ENCODE measurements around the gene PPM1H.

PPM1H gene

DNA sequence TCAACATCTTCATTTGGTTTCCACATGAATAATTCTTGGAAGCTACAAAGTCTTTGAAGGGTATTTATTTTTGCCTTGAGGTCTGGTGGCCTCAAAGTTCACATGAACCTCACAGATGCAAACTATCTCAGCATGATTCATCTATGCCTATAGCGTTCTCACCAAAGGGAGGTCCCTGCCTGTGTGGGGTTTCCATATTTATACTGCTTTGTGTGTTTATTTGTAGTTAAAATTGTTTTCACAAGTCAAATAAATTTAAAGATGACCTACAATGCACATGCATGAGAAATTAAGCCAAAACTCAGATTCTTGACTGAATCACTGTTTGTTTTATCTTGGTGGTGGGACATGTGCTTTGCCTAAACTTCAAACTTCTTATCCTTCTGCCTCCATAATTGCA lies 176.7 kb downstream of the PPM1H start:
- H3K36me3 Mint-ChIP-seq (ENCODE audit: low read depth): no peaks in the 10 kb centered on the region
- no peak overlapping the region for H3K27ac Mint-ChIP-seq
- H3K9me3 Mint-ChIP-seq: no peaks in the 10 kb centered on the region
- H3K4me1 Mint-ChIP-seq (ENCODE audit: low read depth): peaks cover 5% of the 10 kb centered on the region
- intact Hi-C loops (cut with micrococcal nuclease): no loop called here
- no peaks in the 10 kb centered on the region for H3K27me3 Mint-ChIP-seq
- H3K4me3 Mint-ChIP-seq: no peak overlapping the region

GRCh38 chr12:62757048-62757447 lies 177.9 kb downstream of the PPM1H start:
- no peaks in the 10 kb centered on the region for H3K9me3 Mint-ChIP-seq

GRCh38 chr12:62754706-62755105 lies 180.2 kb downstream of the PPM1H start:
- no peaks in the 10 kb centered on the region for H3K36me3 Mint-ChIP-seq (ENCODE audit: low read depth)
- H3K4me1 Mint-ChIP-seq (ENCODE audit: low read depth): peaks cover 5% of the 10 kb centered on the region
- no peaks in the 10 kb centered on the region for H3K9me3 Mint-ChIP-seq
- no peaks in the 10 kb centered on the region for H3K27me3 Mint-ChIP-seq
- no peak overlapping the region for H3K27ac Mint-ChIP-seq
- no peak overlapping the region for H3K4me3 Mint-ChIP-seq
- intact Hi-C loops (cut with micrococcal nuclease): no loop called here

More at GRCh38 chr12:62757048-62757447, 177.9 kb downstream of the PPM1H start:
- H3K4me3 Mint-ChIP-seq: no peak overlapping the region
- intact Hi-C loops (cut with micrococcal nuclease): no loop called here
- no peaks in the 10 kb centered on the region for H3K27me3 Mint-ChIP-seq
- peaks cover 5% of the 10 kb centered on the region for H3K4me1 Mint-ChIP-seq (ENCODE audit: low read depth)
- no peaks in the 10 kb centered on the region for H3K36me3 Mint-ChIP-seq (ENCODE audit: low read depth)
- H3K27ac Mint-ChIP-seq: no peak overlapping the region

DNA sequence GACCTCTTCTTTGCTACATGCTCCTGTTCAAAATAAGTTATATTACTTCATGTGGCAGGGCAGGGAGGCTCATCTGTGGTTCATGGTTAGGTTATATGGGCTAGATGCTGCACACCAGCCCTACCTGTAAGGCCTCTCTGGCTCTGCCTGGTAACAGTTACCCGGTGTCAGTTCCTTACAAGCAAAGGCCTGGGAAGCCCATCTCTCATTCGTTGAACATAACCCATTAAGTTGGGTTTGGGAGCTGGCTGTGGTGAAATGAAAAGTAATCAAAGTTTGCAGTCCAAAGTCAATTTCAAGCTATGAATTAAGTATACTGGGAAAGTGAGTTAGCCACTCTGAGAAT lies 183.2 kb downstream of the PPM1H start:
- Mint-ChIP-seq H3K27ac (no peak overlapping the region), H3K27me3 (no peaks in the 10 kb centered on the region), H3K9me3 (no peaks in the 10 kb centered on the region), H3K36me3 (ENCODE audit: low read depth) (no peaks in the 10 kb centered on the region), H3K4me1 (ENCODE audit: low read depth) (peaks cover under 1% of the 10 kb centered on the region), H3K4me3 (no peak overlapping the region)
- intact Hi-C loops (cut with micrococcal nuclease): no loop called here

DNA sequence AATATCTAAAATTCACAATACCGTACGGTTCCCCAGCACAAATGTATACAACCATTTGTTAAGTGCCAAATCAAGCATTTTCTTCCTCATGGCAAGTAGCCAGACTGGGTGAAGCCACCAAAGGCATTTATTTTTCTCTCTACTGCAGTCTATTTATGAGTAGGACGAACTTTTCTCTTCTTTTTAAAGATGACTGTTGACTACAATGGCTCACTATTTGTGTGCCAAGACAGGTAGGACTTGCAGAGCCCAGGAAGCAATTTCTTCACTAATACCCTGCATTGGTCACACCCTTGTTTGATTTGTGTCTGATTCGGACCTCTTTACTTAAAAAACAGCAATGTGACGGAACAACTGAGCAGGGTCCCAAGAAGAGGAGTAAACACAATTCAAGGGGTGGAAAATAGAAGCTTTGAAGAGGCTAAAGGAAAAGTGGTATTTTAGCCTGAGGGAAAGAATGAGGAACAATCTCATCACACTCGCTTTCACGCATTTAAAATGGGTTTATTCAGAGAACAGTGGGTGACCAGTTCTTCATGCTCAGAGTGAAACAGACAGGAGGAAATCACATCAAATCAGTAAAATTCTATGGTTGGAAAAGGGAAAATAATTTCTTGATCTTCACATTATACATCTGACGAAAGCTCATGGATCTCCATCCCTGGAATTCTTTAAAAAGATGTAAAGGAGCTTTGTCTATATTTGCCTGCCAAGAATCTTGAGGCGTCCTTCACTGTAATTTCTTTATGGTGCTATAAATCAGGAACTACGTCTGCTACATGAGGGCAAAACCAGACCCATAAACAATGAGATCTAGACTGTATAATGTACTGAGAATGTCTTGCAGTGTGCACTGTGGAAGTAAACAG lies 183.8 kb downstream of the PPM1H start:
- no peaks in the 10 kb centered on the region for H3K9me3 Mint-ChIP-seq
- H3K27ac Mint-ChIP-seq: no peak overlapping the region
- intact Hi-C loops (cut with micrococcal nuclease): no loop called here
- H3K36me3 Mint-ChIP-seq (ENCODE audit: low read depth): no peaks in the 10 kb centered on the region
- no peak overlapping the region for H3K4me3 Mint-ChIP-seq
- no peaks in the 10 kb centered on the region for H3K27me3 Mint-ChIP-seq
- no peaks in the 10 kb centered on the region for H3K4me1 Mint-ChIP-seq (ENCODE audit: low read depth)

DNA sequence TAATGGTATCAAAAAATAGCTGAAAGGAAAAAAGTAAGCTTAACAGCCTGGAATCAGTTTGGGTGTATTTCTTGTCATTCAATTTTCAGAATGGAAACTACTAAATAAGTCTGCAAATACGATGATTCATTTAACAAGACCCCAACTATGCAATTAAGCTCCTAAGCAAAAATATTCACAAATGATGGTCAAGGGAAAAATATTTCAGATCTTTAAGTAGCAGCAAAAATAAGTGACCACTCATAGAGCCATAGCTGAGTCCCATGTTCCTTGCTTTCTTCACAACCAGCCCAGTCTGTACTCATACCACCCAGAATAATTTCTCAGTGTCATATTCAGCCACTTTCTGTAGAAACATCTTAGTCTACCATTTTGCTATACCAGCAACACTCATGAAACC lies 185.4 kb downstream of the PPM1H start:
- intact Hi-C loops (cut with micrococcal nuclease): no loop called here
- no peaks in the 10 kb centered on the region for H3K9me3 Mint-ChIP-seq
- peaks cover 10% of the 10 kb centered on the region for H3K4me1 Mint-ChIP-seq (ENCODE audit: low read depth)
- no peaks in the 10 kb centered on the region for H3K27me3 Mint-ChIP-seq
- H3K36me3 Mint-ChIP-seq (ENCODE audit: low read depth): no peaks in the 10 kb centered on the region
- H3K4me3 Mint-ChIP-seq: no peak overlapping the region
- no peak overlapping the region for H3K27ac Mint-ChIP-seq

GRCh38 chr12:62748941-62749468 lies 185.9 kb downstream of the PPM1H start:
- Mint-ChIP-seq H3K4me1 (ENCODE audit: low read depth) (peaks cover 12% of the 10 kb centered on the region), H3K36me3 (ENCODE audit: low read depth) (no peaks in the 10 kb centered on the region), H3K27me3 (no peaks in the 10 kb centered on the region), H3K4me3 (no peak overlapping the region), H3K27ac (no peak overlapping the region), H3K9me3 (no peaks in the 10 kb centered on the region)
- intact Hi-C loops (cut with micrococcal nuclease): no loop called here

- no peaks in the 10 kb centered on the region for H3K9me3 Mint-ChIP-seq
- peak overlapping the region; percentile 44 for H3K4me3 Mint-ChIP-seq
- H3K4me1 Mint-ChIP-seq (ENCODE audit: low read depth): peaks cover 18% of the 10 kb centered on the region
- no peaks in the 10 kb centered on the region for H3K36me3 Mint-ChIP-seq (ENCODE audit: low read depth)
- peak overlapping the region; percentile 87 for H3K27ac Mint-ChIP-seq
- no peaks in the 10 kb centered on the region for H3K27me3 Mint-ChIP-seq
- intact Hi-C loops (cut with micrococcal nuclease): no loop called here
Observed at GRCh38 chr12:62744551-62744950, 190.4 kb downstream of the PPM1H start.

DNA sequence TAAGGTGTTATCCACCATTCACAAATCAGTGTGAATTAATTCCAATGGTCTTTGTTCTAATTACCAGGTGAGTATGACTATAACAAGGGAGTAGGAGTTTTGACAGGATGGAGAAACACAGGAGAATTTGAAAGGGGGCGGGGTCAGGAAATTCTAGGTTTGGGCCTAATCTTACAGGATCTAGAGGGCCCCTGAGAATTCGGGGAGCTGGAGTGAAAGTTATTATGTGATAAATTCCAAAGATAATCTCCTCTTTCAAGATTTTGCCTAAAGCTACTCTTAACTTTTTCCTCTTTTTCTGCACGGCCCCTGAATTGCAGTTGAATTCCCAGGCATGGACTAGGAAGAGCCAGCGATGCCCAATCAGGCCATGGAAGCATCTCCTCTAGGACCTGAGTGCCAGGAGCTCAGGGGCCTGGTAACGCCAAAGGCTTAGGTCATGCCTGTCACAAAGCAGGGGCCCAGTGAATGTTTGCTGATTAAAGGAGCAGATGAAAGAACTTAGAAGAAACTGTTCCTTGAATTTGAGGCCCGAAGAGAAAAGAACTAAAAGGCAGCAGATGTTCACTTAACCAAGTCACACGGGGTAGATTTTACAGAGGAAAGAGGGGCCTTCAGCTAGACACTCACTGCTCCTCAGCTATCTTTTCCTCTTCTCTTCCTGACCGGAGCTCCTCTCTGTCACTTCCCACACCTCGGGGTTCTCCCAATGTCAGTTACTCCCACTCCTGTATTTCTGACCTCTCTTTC lies 195.5 kb downstream of the PPM1H start:
- H3K27ac Mint-ChIP-seq: peak overlapping the region; percentile 22
- intact Hi-C loops (cut with micrococcal nuclease): no loop called here

DNA sequence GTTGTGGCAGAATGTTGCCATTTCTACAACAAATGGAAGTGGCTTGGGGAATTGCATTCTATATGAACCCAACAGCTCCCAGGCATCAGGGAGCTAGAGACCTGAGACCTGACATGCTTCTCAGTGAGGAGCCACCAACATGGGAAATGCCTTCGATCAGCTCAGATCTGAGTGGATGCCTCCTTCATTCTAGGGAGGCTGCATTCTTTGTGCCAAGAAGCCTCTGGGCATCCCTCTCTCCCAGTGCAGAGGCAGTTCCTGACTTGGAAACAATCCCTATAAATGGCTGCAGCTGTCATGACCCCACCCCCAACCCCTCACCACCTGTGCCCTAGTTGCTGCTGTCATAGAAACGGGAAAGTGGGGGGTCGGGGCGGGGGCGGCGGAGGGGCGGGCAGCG lies 196.3 kb downstream of the PPM1H start:
- Mint-ChIP-seq H3K4me1 (ENCODE audit: low read depth) (peaks cover 11% of the 10 kb centered on the region), H3K9me3 (no peaks in the 10 kb centered on the region), H3K4me3 (no peak overlapping the region), H3K36me3 (ENCODE audit: low read depth) (no peaks in the 10 kb centered on the region), H3K27ac (no peak overlapping the region), H3K27me3 (no peaks in the 10 kb centered on the region)
- intact Hi-C loops (cut with micrococcal nuclease): no loop called here

More for the DNA sequence above, 195.5 kb downstream of the PPM1H start:
- no peaks in the 10 kb centered on the region for H3K9me3 Mint-ChIP-seq
- no peak overlapping the region for H3K4me3 Mint-ChIP-seq
- no peaks in the 10 kb centered on the region for H3K36me3 Mint-ChIP-seq (ENCODE audit: low read depth)
- peaks cover 12% of the 10 kb centered on the region for H3K4me1 Mint-ChIP-seq (ENCODE audit: low read depth)
- no peaks in the 10 kb centered on the region for H3K27me3 Mint-ChIP-seq

DNA sequence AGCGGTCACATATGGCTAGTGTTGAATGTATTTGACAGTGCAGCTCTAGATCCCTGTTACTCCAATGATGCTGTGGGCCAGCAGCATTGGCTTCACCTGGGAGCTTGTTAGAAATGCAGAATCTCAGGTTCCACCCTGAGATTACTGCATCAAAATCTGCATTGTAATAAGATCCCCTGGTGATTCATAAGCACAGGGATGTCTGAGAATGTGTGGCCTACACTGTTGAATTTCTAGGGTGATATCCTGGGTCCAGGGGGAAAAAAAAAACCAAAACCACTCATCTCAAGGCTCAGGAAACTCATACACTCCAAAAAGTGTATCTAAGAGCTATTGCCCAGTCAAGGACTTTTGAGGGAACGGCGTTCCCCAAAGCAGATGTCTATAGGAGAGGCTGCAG lies 196.8 kb downstream of the PPM1H start:
- Mint-ChIP-seq H3K27ac (no peak overlapping the region), H3K27me3 (no peaks in the 10 kb centered on the region), H3K36me3 (ENCODE audit: low read depth) (no peaks in the 10 kb centered on the region), H3K9me3 (no peaks in the 10 kb centered on the region), H3K4me3 (no peak overlapping the region), H3K4me1 (ENCODE audit: low read depth) (peaks cover 13% of the 10 kb centered on the region)
- intact Hi-C loops (cut with micrococcal nuclease): no loop called here

DNA sequence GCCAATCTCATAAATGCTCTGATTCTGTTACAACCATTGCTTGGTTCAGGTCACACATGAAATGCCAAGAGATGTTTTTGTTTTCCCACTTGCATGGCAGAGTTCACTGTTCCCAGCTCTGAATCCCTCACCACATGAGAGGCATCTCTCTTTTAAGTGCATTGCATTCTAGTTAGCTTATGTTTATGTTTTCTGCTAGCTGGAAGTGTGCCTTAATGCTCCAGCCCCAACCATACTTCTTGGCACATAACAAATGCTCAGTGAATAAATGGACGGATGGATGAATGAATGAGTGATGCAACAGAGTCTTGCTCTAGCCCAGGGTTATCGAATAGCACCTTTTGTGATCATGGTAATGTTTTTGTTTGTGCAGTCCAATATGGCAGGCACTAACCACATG lies 197.3 kb downstream of the PPM1H start:
- Mint-ChIP-seq H3K4me3 (no peak overlapping the region), H3K9me3 (no peaks in the 10 kb centered on the region), H3K36me3 (ENCODE audit: low read depth) (no peaks in the 10 kb centered on the region), H3K27me3 (no peaks in the 10 kb centered on the region), H3K27ac (no peak overlapping the region), H3K4me1 (ENCODE audit: low read depth) (peaks cover 17% of the 10 kb centered on the region)
- intact Hi-C loops (cut with micrococcal nuclease): no loop called here

GRCh38 chr12:62737188-62737587 lies 197.8 kb downstream of the PPM1H start:
- Mint-ChIP-seq H3K9me3 (no peaks in the 10 kb centered on the region), H3K27me3 (no peaks in the 10 kb centered on the region), H3K27ac (no peak overlapping the region), H3K4me3 (no peak overlapping the region), H3K36me3 (ENCODE audit: low read depth) (no peaks in the 10 kb centered on the region), H3K4me1 (ENCODE audit: low read depth) (peaks cover 20% of the 10 kb centered on the region)
- intact Hi-C loops (cut with micrococcal nuclease): no loop called here

- intact Hi-C loops (cut with micrococcal nuclease): no loop called here
- H3K27ac Mint-ChIP-seq: no peak overlapping the region
- H3K9me3 Mint-ChIP-seq: no peaks in the 10 kb centered on the region
Observed at GRCh38 chr12:62736596-62736995, 198.4 kb downstream of the PPM1H start.

More at GRCh38 chr12:62736596-62736995, 198.4 kb downstream of the PPM1H start:
- no peaks in the 10 kb centered on the region for H3K27me3 Mint-ChIP-seq
- H3K4me1 Mint-ChIP-seq (ENCODE audit: low read depth): peaks cover 26% of the 10 kb centered on the region
- H3K4me3 Mint-ChIP-seq: no peak overlapping the region
- H3K36me3 Mint-ChIP-seq (ENCODE audit: low read depth): no peaks in the 10 kb centered on the region
